GM19193 (cell line): ENCODE results near the gene KIRREL3.

Source experiments
- POLR2A ChIP-seq: IDR thresholded peaks from 4 replicates; pipeline ENCODE4 v1.6.1; 2011; ENCODE audit not compliant: insufficient read depth, insufficient read length; ENCODE audit errors: extremely low read depth

The KIRREL3 gene

GRCh38 chr11:126391970-126392632, 608.5 kb downstream of the KIRREL3 start:
- no peak for TF ChIP-seq POLR2A

- TF ChIP-seq POLR2A, result no peak
Observed at GRCh38 chr11:126391286-126391954, 609.1 kb downstream of the KIRREL3 start.

- no peak for TF ChIP-seq POLR2A
Observed at GRCh38 chr11:126390272-126390867, 610.2 kb downstream of the KIRREL3 start.

- no peak for TF ChIP-seq POLR2A
Observed at GRCh38 chr11:126387857-126388256, 612.7 kb downstream of the KIRREL3 start.

GRCh38 chr11:126385991-126386728, 614.4 kb downstream of the KIRREL3 start:
- no peak for TF ChIP-seq POLR2A

- no peak for TF ChIP-seq POLR2A
Observed at GRCh38 chr11:126384449-126385070, 616.0 kb downstream of the KIRREL3 start.

GRCh38 chr11:126383339-126384335, 616.9 kb downstream of the KIRREL3 start:
- no peak for TF ChIP-seq POLR2A

GRCh38 chr11:126380909-126381308, 619.7 kb downstream of the KIRREL3 start:
- TF ChIP-seq POLR2A, result no peak

- TF ChIP-seq POLR2A, result no peak
Observed at GRCh38 chr11:126378763-126379162, 621.8 kb downstream of the KIRREL3 start.

- TF ChIP-seq POLR2A, result no peak
Observed at GRCh38 chr11:126375726-126376125, 624.8 kb downstream of the KIRREL3 start.
